Naive thymus-derived CD8-positive, alpha-beta T cell (primary cell): Measurements from ENCODE around the gene SIRT2. TPM values are rescaled to one million over a fixed set of nuclear protein-coding genes. Genes with fewer than 3 reads are reported as not detected.
A peak's percentile ranks its signal among the peaks of the same experiment; 100 is the strongest.

Experiments
- ATAC-seq, 2 donors: fragments of 150-1000 bp; cut with Tn5 transposase in 1 of 2; sonication (Bioruptor Pico), chemical (Tn5 transposase) in 1 of 2; 1 replicate in 1 of 2; 2 replicates in 1 of 2; pipeline ENCODE4 v1.10.0; 2021; ENCODE audit warnings: mild to moderate bottlenecking in 2 of 2, moderate library complexity in 2 of 2
- POLR2A ChIA-PET: fragments of 350-600 bp; sonication (Branson Sonifier 250); formaldehyde crosslinking; loops from one replicate; lab custom pipeline; 2021; ENCODE audit warnings: antibody characterized with exemption; lab: Charles Lee
- DNase-seq, 10 donors: peaks; one replicate each; pipeline versions ENCODE4 v3.0.0 to v3.0.0-alpha.2; 2020 to 2022
- H3K27ac Mint-ChIP-seq, 10 donors: one replicate each; pipeline ENCODE4 v1.8.0; 2020 to 2022; ENCODE audit warnings: mild to moderate bottlenecking in 10 of 10, mixed read lengths in 10 of 10, moderate library complexity in 4 of 10, inconsistent platforms in 1 of 10
- H3K27me3 Mint-ChIP-seq, 5 donors: one replicate each; pipeline ENCODE4 v1.8.0; 2021 to 2022; ENCODE audit warnings: mixed read lengths in 5 of 5
- H3K36me3 Mint-ChIP-seq, 3 donors: one replicate each; pipeline ENCODE4 v1.8.0; 2020 to 2022; ENCODE audit warnings: mixed read lengths in 3 of 3, mild to moderate bottlenecking in 2 of 3, inconsistent platforms in 1 of 3
- H3K4me1 Mint-ChIP-seq, 4 donors: one replicate each; pipeline ENCODE4 v1.8.0; 2021 to 2022; ENCODE audit warnings: mixed read lengths in 4 of 4
- H3K4me3 Mint-ChIP-seq, 10 donors: one replicate each; pipeline ENCODE4 v1.8.0; 2020 to 2022; ENCODE audit warnings: mild to moderate bottlenecking in 10 of 10, mixed read lengths in 10 of 10, moderate library complexity in 6 of 10, inconsistent platforms in 1 of 10
- H3K9me3 Mint-ChIP-seq, 9 donors: one replicate each; pipeline ENCODE4 v1.8.0; 2020 to 2022; ENCODE audit warnings: mixed read lengths in 9 of 9, mild to moderate bottlenecking in 3 of 9, inconsistent platforms in 1 of 9, moderate library complexity in 1 of 9
- polyA plus RNA-seq, 3 donors: library from polyadenylated mRNA; unstranded; fragments of 300-500 nt; fragmentation: Illumina TruSeq; gene quantifications; one replicate each; pipeline ENCODE4 v1.2.3, GENCODE V29; 2021
- total RNA-seq, 8 experiments: library from RNA in 2 of 8; stranded (reverse) in 2 of 8; gene quantifications; one replicate each; pipeline ENCODE4 v1.2.3 and lab custom pipeline; 2021 to 2026

SIRT2 gene
- total and polyA plus RNA-seq, 5 experiments from 2014 or later, result 28.2 to 50.7 (median 46.0) TPM

DNA sequence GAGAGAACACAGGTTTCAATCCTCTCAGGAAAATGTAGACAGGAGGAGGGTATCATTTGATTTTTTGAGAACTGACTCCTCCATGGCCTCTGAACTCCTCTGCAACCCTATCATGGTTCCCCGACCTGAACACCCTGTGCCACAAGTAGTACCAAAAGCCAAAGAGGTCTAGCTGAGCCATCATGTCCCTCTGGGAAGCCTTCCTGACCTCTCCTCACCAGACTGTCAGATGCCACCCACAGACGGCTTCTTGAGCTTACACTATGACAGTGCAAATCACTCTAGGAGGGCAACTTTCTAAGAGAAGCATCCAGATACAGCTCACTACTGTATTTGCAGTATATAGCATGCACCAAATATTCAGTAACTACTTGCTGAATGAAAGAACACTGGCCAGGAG, 53.3 kb downstream of the SIRT2 start:
- Mint-ChIP-seq H3K4me1 (peaks cover 37 to 83% (median 77%) of the 10 kb centered on the region in 4 donors), H3K9me3 (peaks cover 0 to 4% (median 0%) of the 10 kb centered on the region in 9 donors), H3K27ac (peak overlapping the region in 9 of 10 donors; percentile 53 to 98 (median 73)), H3K27me3 (peaks cover 0 to 6% (median 0%) of the 10 kb centered on the region in 5 donors), H3K4me3 (peak overlapping the region in 8 of 10 donors; percentile 21 to 71 (median 54)), H3K36me3 (peaks cover 9 to 80% (median 38%) of the 10 kb centered on the region in 3 donors)
- DNase-seq, result no peak
- POLR2A ChIA-PET, result interaction anchor here (0.5 to 9.5 kb wide), 5 partner anchors 11 to 63 kb away, joined by 3 to 302 read pairs (median 3); partner anchors contain the start of gene ECH1
- ATAC-seq, result no peak

DNA sequence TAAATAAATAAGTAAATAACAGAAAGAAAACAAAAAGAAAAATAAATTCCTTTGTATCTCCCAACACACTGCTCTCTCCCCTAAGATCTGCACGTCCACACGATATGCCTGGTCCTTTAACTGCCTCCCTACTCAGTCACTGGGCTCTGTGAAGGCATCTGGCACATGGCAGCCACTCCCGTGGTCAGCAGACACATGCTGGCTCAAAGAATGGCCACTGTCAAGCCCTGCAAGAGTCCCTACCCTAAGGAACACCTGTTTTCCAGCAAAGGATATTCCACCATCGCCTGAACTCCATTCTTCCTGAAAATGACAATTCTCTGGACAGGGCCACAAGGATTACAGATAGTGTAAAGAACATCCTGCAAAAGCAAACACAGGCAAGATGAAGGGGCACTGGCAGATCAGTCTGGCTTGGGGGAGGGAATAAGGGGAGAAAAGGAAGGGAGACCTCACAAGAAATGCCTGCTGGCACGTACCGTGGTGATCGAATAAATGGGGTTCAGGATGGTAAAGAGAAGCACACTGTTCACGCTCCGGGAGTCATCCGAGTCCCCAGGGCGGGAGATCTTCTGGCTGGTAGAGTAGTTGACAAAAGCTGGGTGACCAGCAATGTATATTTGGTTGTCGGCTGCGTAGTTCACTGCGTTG, 53.9 kb downstream of the SIRT2 start:
- no peak for DNase-seq
- Mint-ChIP-seq H3K9me3 (peaks cover 0 to 4% (median 0%) of the 10 kb centered on the region in 9 donors), H3K4me1 (peaks cover 38 to 85% (median 80%) of the 10 kb centered on the region in 4 donors), H3K36me3 (peaks cover 9 to 86% (median 44%) of the 10 kb centered on the region in 3 donors), H3K4me3 (peak overlapping the region in 8 of 10 donors; percentile 36 to 71 (median 57)), H3K27ac (peak overlapping the region in 8 of 10 donors; percentile 18 to 88 (median 72)), H3K27me3 (peaks cover 0 to 6% (median 0%) of the 10 kb centered on the region in 5 donors)
- POLR2A ChIA-PET, result interaction anchor here (0.5 to 9.5 kb wide), 5 partner anchors 11 to 64 kb away, joined by 3 to 302 read pairs (median 3); partner anchors contain the start of gene ECH1
- ATAC-seq, result no peak

DNA sequence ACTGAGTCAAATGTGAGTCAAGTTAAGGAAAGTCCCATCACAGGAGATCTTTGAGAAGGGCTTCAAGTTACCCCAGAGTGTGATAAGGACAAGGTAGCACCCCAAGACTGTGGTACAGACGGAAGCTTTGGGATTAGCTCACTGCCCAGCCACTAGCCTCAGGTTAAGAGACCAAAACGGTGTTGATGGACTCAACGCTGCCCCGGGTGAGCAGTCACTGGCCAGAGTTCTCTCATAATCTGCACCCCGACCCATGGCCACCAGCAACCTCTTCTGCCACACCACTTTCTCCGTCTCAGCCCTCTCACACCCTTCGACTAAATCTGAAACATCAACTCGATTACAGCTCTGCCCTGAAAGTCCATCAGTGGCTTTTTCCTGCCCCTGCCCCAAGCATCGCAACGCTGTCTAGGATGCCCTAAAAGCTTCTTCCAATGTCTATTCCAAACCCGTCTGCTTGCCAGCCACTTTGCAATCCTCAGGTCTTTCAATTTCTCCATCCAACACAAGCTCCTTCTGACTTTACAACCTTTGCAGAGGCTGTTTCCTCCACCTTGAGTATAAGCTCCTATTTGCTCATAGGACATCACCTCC, 55.2 kb downstream of the SIRT2 start:
- Mint-ChIP-seq H3K4me1 (peaks cover 41 to 94% (median 87%) of the 10 kb centered on the region in 4 donors), H3K36me3 (peaks cover 9 to 98% (median 49%) of the 10 kb centered on the region in 3 donors), H3K27ac (peak overlapping the region; percentile 40 to 98 (median 86)), H3K9me3 (peaks cover 0 to 4% (median 0%) of the 10 kb centered on the region in 9 donors), H3K27me3 (peaks cover 0 to 5% (median 0%) of the 10 kb centered on the region in 5 donors), H3K4me3 (peak overlapping the region in 9 of 10 donors; percentile 4 to 91 (median 82))
- DNase-seq (no peak), ATAC-seq (no peak)
- POLR2A ChIA-PET, result interaction anchor here (0.6 to 3.1 kb wide), 8 partner anchors 10 to 591 kb away, joined by 3 to 37 read pairs (median 3); partner anchors contain the start of genes ECH1, RINL and RPS16

DNA sequence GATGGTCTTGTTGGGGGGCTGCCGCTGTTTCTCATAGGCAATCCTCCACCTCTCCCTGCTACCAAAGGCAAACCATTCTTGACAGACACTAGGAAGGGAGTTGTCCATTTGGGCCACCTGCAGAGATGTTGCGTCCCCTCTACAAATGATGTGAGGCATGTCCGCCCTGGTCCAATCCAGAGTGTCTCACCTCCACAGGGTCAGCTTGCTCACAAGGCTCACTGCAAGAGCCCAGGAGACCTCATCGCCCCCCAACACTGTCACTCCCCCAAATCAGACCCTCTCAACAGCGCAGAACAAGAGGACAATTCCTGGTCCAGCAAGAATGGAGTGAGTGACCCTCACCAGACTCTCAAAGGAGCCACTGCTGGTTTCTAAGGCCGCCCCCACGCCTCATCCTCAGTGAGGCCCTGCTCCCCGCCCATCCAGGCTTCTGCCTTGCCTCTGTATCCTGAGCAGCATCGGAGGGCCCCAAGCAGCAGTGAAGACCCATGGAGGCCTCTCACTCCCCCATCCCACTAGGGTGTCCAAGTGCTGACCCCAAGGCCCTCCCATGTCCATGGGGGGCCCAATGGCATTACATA, 56.2 kb downstream of the SIRT2 start:
- POLR2A ChIA-PET, result interaction anchor here (0.6 to 3.1 kb wide), 10 partner anchors 9 to 103 kb away, joined by 3 to 37 read pairs (median 14); partner anchors contain the start of genes ECH1, NFKBIB, RINL and SIRT2
- peak overlapping the region; percentile 40 to 98 (median 92) for H3K27ac Mint-ChIP-seq
- no peak for DNase-seq
- no peak for ATAC-seq
- peaks cover 0 to 5% (median 0%) of the 10 kb centered on the region in 5 donors for H3K27me3 Mint-ChIP-seq
- H3K4me1 Mint-ChIP-seq, result peaks cover 37 to 93% (median 87%) of the 10 kb centered on the region in 4 donors
- peaks cover 9 to 98% (median 47%) of the 10 kb centered on the region in 3 donors for H3K36me3 Mint-ChIP-seq
- H3K9me3 Mint-ChIP-seq, result peaks cover 0 to 4% (median 0%) of the 10 kb centered on the region in 9 donors
- peak overlapping the region; percentile 8 to 91 (median 85) for H3K4me3 Mint-ChIP-seq

DNA sequence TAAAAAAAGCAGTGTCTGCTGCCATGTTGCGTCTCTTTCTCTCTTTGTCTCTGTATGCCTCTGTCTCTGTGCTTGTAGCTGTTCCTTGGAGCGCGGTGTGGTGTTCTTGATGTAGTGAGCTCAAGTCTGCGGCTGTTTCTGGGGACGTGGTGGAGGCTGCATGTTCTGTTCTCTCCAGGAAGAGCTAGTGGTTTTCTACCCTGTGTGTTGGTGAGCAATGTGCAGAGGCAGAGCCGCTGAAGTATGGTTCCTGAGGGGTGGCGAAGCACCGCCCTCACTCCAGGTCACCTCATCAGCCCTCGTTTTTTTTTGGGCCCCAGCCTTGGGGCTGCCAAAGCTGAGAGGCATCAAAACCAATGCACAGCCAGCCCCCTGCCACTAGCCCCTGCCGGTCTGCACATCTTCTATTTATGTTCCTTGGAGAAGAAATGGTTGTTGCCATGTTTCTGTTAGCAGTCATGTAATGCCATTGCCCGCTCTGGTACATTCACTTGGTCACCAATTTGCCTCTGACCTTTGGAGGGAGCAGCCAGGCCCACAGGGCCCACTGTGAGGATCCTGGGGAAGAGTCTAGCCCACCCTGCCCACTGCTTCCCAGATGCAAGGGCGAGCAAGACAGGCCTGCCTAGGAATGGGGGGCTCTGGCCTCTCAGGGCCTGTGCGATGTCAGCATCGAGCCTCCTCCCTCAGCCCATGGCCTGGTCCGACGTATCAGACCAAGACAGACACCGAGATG, 56.8 kb downstream of the SIRT2 start:
- POLR2A ChIA-PET, result interaction anchor here (0.5 to 3.1 kb wide), 21 partner anchors 9 to 301 kb away, joined by 3 to 37 read pairs (median 5); partner anchors contain the start of genes ACTN4, ECH1, EIF3K and NFKBIB
- Mint-ChIP-seq H3K4me3 (peak overlapping the region; percentile 73 to 91 (median 86)), H3K36me3 (peaks cover 9 to 98% (median 47%) of the 10 kb centered on the region in 3 donors), H3K27me3 (peaks cover 0 to 5% (median 0%) of the 10 kb centered on the region in 5 donors), H3K27ac (peak overlapping the region; percentile 86 to 98 (median 94)), H3K9me3 (peaks cover 0 to 4% (median 0%) of the 10 kb centered on the region in 9 donors), H3K4me1 (peaks cover 34 to 86% (median 80%) of the 10 kb centered on the region in 4 donors)
- ATAC-seq, result peak; percentile 86
- peak; percentile 27 to 86 (median 71) for DNase-seq

DNA sequence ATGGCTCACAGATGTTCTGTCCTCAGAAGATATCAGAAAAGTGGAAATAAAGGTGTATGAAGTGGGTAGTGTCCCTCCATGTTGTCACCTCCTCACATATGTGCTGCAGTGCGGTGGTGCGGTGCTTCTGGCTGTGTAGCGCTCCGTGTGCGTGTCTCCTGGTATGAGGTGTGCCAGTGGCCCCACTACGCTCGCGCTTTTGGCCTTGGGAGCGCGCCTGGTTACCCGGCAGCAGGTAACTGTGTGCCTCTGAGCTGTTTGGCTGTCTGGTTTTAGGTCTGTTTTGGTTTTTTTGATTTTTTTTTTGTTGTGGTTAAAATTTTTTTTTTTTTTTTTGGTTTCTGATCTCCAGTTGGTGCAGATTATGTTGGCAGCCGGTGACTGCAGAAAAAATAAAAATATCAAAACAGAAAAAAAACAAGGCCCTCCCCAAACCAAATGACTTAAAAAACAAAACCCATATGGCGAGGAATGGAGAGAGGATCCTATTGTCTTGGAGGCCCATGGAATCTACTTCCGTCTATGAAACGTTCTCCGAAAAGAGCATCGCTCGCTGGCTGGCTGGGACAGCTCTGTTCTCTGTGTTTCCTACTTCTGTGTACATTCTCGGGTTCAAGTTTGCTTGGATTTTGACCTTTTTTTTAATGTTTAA, 57.5 kb downstream of the SIRT2 start:
- peaks cover 0 to 5% (median 0%) of the 10 kb centered on the region in 5 donors for H3K27me3 Mint-ChIP-seq
- H3K27ac Mint-ChIP-seq, result peak overlapping the region; percentile 86 to 98 (median 94)
- DNase-seq (peak in 9 of 10 donors; percentile 54 to 85 (median 74)), ATAC-seq (peak; percentile 68 to 73)
- peaks cover 0 to 4% (median 0%) of the 10 kb centered on the region in 9 donors for H3K9me3 Mint-ChIP-seq
- POLR2A ChIA-PET, result interaction anchor here (0.5 to 3.1 kb wide), 20 partner anchors 8 to 1443 kb away, joined by 3 to 37 read pairs (median 5); partner anchors contain the start of genes ACTN4, ECH1, EIF3K and NFKBIB
- peaks cover 9 to 98% (median 52%) of the 10 kb centered on the region in 3 donors for H3K36me3 Mint-ChIP-seq
- peaks cover 34 to 79% (median 74%) of the 10 kb centered on the region in 4 donors for H3K4me1 Mint-ChIP-seq
- peak overlapping the region; percentile 73 to 91 (median 86) for H3K4me3 Mint-ChIP-seq

DNA sequence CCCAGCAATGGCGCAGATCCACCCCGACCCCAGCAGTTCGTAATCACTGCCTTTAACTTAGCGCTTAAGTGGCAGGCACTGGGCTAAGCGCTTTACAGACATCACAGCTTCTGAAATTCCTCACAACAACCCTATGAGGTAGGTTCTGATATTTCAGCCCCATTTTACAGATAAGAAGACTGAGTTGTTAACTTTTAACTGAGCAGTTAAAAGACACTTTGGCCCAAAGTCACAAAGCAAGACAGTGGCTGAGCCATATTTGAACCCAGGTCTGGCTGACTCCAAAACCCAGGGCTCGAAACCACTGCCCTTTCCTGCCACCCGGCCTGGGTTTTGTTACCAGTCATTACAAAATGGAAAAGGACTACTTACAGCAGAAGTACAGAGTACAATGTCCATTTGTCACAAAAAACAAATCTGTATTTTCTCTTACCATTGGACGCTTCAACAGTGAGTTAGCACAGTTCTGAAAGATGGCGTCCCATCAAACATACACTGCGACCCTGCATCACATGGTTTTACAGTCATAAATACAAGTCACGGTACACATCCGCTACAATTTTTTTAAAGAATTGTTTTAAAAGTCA, 58.1 kb downstream of the SIRT2 start:
- Mint-ChIP-seq H3K27ac (peak overlapping the region; percentile 86 to 98 (median 94)), H3K9me3 (peaks cover 0 to 4% (median 0%) of the 10 kb centered on the region in 9 donors), H3K4me3 (peak overlapping the region in 9 of 10 donors; percentile 66 to 90 (median 81)), H3K27me3 (peaks cover 0 to 5% (median 0%) of the 10 kb centered on the region in 5 donors), H3K36me3 (peaks cover 9 to 99% (median 53%) of the 10 kb centered on the region in 3 donors), H3K4me1 (peaks cover 34 to 74% (median 71%) of the 10 kb centered on the region in 4 donors)
- POLR2A ChIA-PET, result interaction anchor here (0.6 to 4.0 kb wide), 14 partner anchors 8 to 1443 kb away, joined by 3 to 37 read pairs (median 10); partner anchors contain the start of genes ECH1, EIF3K and RINL
- DNase-seq (no peak), ATAC-seq (no peak)

DNA sequence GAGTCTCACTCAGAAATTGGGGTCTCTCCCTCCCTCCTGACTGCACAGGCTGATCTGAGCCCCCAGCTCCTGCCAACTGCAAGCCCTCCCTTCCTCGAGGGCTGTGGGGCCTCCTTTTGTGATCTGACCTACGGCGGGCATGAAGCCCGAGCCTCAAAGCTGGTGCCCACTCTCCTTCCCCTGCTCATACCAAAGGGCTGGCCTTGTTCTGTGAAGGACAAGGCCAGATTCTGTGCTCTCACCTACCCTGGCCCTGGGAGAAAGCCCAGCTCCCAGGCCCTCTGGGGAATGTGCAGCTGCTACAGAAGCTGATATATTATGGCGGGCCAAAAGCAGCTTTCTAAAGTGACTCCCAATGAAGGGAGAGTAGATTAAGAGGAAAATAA, 58.8 kb downstream of the SIRT2 start:
- Mint-ChIP-seq H3K4me3 (peak overlapping the region in 7 of 10 donors; percentile 64 to 87 (median 73)), H3K27ac (peak overlapping the region in 9 of 10 donors; percentile 73 to 98 (median 91)), H3K9me3 (peaks cover 0 to 4% (median 0%) of the 10 kb centered on the region in 9 donors), H3K4me1 (peaks cover 33 to 67% (median 64%) of the 10 kb centered on the region in 4 donors), H3K27me3 (peaks cover 0 to 5% (median 0%) of the 10 kb centered on the region in 5 donors), H3K36me3 (peaks cover 8 to 99% (median 49%) of the 10 kb centered on the region in 3 donors)
- DNase-seq, result no peak
- POLR2A ChIA-PET, result interaction anchor here (0.5 to 4.0 kb wide), 9 partner anchors 9 to 102 kb away, joined by 3 to 37 read pairs (median 13); partner anchors contain the start of genes ECH1 and RINL
- no peak for ATAC-seq

DNA sequence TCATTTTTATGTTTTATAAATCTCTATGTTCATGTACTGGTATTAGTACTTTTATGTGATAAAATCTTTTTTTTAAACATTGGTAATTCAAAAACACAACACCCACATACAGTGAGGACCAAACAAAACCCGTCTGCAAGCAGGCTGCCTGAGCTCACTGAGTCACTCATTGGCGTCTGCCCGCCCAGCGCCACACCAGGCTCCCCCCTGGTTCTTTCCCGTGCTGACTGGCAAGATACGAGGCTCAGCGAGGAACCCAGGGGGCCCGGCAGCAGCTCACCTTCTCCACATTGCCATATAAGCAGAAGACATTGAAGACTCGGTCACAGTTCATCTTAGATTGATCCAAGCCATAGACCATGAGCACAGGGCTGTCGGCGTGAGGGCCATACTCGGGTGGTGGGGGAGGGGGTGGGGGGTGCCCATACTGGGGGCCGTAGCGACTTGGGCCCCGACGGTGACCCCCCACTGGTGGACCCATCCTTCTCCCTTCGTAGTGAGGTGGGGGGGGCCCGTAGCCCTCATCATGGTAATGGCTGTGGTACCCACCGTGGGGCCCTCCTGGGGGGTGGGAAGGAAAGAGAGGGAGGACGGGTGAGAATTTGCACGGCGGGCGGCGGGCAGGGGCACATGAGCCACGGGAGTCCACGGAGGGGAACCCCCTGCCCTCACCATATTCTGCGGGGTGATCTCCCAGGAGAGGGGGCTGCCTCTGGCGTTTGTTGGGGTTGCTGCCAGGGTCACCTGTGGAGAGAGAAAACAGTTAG, 59.4 kb downstream of the SIRT2 start:
- Mint-ChIP-seq H3K36me3 (peaks cover 5 to 96% (median 45%) of the 10 kb centered on the region in 3 donors), H3K4me3 (peak overlapping the region in 3 of 10 donors; percentile 57 to 63 (median 57)), H3K9me3 (peaks cover 0 to 4% (median 0%) of the 10 kb centered on the region in 9 donors), H3K27me3 (peaks cover 0 to 5% (median 0%) of the 10 kb centered on the region in 5 donors), H3K4me1 (peaks cover 29 to 62% (median 60%) of the 10 kb centered on the region in 4 donors), H3K27ac (peak overlapping the region in 7 of 10 donors; percentile 25 to 98 (median 74))
- POLR2A ChIA-PET, result interaction anchor here (0.5 to 4.0 kb wide), 9 partner anchors 8 to 70 kb away, joined by 3 to 37 read pairs (median 6); partner anchors contain the start of genes ECH1 and RINL
- DNase-seq, result no peak
- no peak for ATAC-seq
